Measurements from ENCODE around the gene HOXC6.

Gene HOXC6

DNA sequence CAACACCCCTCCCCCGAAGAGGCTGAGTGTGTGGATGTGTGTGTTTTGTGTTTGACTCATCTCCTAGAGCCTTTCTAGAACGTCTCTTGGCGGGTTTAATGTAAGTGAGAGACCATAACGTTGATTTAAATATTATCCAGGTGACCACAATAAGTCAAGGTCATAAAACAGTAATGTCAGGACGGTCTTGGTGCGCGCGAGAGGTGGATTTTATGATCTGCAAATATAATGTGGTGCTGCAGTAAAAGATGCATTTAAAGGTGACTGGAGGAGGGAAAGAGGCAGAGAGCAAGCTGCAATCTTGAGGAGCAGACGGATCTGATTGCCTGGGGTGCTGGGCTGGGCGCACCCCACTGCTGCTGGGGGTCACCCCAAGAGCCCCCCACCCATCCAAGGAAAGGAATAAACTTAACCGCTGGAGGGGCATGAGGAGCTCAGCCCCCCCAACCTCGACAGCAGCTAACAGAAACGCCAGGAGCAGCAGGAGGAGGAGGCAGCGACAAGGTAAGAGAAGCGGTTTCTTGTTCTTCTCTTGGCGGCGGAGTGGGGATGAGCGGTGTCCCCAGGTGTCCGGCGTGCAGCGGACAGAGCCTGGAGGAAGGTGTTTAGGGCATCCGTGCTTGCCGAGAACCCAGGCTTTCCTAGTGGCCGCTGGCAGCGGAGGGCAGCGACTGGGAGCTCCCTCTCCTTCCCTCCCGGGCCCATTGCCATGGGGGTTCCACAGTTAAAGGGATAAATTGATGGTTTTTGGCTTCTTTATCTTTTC, 37.7 kb upstream of the HOXC6 start:
- no peak for DNase-seq

DNA sequence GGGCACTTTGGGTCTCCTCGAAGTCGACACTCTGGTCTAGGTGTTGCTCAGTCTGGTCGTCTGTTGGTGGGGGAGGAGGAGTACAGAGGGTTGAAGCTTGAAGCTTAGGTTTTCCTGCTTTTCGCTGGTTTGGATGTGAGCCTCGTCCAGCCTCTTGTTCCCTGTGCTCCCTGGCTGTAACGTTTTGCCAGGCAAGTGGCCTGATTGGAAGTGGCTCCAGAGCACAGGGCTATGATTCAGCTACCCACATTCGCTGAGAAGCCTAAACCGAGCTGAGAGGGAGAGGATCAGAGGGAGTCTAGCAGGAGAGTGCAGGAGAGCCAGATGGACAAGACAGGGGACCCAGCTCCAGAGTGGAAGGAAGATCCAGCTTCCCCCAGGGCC, 37.2 kb upstream of the HOXC6 start:
- DNase-seq: no peak

DNA sequence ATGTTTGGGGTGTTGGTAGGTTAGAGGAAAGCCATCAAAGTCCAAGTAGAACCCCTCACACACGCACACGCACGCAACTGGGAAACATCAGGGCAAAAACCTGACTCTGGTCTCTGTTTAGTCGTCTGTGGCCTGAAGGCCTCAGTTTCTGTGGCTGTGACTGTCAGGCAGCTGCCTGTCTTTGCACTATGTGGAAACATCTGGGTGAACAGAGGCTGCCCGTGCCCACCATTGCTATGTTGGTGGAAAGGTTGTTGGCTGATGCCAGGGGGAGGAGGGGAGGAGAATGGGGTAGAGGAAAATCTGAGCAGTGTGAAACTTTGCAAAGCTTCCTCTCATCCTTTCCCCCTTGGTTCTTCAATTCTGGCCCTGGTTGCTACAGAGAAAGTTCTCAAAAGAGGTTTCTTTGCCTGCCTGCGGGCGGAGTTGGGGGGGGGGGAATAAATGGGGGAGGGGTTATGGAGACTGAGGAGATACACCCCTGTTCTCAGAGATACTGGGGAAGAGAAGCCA, 35.8 kb upstream of the HOXC6 start:
- DNase-seq: no peak

DNA sequence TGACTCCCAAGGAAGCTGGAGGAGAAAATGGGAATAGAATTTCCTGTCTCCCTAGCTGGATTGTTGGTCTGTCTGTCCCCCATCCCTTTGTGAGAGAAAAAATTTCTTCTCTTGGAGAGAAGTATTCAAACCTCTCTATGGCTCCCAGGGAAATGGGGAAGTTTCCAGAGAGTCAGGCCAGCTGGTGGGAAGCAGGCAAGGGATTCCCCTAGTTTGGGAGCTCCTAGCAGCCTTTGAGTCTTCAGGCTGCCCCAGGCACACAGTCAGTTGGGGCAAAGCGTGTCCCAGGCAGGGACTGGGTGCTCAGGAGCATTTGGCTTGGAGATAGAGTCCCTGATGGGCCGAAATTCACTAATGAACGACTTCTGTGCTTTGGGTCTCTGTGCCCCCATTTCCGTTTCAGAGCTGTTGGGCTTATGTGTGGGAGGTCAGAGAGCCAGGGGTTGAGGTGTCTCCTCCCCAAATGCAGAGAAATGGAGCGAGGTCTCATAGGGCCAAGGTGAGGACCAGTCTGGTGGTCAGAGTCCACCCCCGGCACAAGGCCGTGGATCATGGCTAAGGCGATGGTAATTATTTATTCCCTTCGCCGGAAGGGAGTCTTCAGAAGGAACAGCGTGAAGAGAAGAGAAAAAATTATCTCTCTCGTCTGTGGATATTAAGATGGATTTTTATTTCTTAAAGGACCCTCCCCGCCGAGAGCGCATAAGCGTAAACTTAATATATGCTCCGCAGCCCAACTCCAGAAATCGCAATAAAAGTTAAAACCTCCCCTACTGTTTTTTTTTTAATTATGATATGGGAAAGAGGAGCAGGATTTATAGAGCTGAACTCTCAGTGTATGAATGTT, 34.9 kb upstream of the HOXC6 start:
- no peak for DNase-seq

DNA sequence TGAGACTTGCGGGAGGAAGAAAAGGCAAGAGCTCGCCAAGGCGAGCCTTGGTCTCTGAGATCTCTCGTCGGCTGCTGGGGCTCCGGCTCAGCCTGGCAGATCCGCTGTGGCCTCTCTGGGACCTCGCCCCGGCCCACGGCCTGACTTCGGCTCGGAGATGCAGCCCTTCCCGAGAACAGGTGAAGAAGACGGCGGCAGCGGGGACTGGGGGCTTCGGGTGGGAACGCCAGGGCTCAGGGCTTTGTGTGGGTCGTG, 34.3 kb upstream of the HOXC6 start:
- no peak for DNase-seq

DNA sequence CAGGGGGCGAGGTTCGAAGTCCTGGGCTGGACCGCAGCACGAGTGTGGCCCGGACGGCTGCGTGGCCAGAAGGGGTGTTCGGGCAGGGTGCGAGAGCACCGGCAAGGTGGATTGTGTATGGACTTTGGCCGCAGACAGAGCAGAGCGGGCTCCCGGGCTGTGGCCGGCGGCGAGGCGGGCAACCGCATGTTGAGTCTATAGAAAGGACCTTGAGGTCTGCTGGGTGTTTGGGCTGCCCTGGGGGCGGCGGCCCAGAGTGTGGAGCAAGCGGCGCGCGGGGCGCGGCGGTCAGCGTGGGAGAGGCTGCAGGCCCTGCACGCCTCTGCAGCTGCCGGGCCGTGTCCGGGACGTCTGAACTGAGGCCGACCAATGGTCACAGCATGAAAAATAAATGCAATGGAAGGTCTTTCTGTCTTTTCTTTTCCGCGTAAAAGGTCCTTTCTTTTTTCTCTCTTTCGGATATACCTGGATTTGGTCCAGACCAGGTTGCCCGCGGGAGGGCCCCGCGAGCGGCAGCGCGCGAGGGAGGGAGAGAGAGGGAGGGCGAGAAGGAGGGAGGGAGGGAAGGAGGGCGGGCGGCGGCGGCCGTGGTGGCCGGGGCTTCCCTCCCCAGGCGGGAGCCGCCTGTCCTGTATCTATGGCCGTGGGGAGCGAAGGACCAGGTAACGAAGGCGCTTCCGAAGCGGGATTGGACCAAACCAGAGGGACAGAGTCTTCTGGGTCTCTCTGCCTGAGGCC, 33.8 kb upstream of the HOXC6 start:
- no peak for DNase-seq

DNA sequence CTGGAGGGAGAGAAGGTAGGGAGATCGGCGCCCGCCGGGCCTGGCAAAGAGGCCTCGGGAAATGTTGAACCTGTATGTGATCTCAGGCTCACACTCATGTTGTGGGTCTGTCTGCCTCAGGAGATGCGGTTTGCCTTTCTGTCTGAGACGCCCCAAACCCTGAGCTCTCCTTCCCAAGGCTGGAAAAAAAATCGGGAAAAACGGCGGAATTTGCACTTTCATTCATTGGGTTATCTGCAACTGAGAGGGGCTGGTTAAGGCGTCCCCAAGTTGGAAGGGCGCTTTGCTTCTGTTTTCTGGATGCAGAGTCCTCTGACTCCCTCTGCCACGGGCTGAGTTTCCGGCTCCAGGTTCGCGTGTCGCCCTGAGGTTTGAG, 33.2 kb upstream of the HOXC6 start:
- DNase-seq: no peak

DNA sequence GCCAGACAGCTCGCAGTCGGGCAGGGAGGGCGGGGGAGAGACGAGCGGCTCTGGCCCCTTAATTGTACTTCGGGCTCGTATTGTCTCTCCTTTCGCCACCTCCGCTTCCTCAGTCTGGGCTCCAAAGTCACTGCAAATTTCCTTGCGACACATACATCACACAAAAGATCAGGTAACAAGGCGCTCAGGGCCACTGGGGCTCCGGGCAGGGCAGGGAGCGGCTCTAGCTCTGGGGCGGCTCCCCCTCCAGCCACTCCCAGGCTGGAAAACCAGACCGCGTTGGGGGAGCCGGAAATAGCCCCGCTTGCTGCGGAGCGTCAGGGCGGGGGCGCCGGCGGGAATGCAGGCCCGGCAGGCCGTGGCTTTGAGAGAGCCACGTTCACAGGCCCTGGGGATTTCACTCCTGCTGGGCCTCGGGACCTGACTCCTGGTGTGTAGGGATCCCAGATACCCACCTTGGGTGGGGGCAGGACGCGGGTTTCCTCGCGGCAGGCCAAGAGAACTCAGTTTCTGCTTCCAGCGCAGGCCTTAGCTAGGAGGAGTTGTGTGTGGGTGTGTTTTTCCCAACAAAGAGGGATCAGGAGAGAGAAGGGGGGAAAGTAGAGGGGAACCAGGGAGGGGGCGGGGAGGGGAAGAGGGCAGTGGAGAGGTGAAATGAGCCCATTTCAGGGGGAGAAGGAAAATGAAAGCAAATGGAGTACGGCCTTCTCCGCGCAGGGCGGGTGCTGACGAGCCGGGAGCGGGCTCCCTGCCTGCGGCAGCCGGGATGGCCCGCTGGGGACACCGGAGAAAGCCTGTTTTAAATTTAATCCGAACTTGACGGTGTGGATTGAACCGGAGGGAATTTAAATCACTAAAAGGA, 32.6 kb upstream of the HOXC6 start:
- DNase-seq: no peak

DNA sequence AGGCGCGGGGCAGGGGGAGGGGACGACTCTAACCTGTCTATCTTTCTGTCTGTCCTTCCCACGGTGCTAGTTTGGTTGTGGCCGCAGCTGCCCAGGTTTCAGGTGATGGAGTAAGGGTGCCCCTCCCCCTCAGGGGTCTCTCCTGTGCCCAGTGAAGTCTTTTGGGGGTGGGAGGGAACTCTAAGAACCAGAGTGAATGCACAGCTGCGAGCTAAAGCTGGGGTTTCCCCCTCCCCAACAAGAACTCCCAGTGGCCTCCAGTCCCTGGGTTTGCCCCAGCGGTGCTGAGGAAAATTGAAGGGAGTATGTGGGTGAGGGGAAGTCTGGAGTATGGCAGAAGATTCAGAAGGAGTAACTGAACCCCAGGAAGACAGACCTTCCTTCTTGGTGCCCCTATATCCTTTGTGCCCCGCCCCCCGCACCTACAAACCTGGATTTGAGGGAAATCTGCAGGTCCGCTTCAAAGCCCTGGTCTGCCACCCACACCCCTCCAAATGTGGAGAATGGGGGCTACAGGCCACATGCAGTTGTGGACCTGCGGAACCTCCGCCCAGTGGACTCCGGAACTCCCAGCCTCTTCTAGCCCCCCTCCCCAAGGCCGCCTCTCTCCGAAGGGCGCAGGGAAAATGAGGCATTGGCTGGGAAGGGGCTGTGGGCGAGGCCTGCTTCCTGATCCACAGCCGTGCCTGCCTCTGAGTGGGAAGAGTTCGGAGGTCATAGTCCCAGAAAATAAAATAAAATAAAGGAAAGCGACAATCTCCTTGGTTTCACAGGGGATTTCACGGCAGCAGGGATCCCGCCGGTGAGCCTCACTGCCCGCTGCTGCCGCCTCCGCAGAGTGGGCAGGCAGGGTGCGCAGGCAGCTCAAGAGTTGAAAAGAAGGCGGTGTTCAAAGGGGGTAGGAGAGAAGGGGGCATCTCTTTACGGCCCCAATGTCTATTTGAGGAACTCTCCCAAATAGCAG, 31.7 kb upstream of the HOXC6 start:
- no peak for DNase-seq

DNA sequence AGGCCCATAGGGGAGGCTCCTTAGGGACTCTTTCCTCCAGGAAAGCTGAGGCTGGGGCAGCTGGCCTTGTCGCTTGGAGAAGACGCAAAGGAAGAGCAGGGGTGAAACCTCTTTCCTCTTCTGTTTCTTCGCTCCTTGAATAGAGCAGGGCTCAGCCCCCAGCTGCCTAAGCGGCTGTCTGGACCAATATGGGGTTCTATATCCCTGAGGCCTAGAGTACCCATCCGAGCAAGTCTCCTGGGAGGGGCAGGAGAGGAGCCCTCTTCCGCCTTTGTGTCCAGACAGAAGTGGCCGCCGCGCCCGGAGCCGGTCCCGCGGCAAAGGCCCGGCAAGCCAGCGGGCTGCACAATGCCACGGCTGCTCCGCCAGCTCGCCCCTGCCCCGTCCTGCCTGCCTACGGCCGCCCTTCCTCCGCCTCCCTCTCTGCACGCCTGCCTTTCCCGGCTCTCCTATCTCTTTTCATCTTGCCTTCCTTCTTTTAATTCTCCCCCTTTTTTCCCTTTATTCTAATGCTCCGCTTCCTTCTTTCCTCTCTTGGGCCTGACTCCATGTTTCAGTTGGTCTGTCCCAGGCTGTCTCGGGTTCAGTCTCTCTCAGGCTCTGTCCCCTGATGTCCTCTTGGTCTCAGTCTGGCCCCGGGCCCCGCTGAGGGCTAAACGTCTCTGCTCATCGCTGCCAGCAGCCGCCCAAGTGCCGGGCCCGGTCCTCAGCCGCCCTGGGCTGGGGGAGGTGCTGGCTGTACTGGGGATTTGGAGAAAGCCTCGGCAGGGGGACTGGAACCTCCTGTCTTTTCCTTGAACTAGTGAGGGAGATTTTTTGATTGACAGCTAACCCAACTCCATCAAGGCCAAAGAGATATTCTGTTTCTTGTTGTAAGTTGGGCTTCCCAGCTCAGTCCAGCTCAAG, 30.8 kb upstream of the HOXC6 start:
- DNase-seq: no peak

DNA sequence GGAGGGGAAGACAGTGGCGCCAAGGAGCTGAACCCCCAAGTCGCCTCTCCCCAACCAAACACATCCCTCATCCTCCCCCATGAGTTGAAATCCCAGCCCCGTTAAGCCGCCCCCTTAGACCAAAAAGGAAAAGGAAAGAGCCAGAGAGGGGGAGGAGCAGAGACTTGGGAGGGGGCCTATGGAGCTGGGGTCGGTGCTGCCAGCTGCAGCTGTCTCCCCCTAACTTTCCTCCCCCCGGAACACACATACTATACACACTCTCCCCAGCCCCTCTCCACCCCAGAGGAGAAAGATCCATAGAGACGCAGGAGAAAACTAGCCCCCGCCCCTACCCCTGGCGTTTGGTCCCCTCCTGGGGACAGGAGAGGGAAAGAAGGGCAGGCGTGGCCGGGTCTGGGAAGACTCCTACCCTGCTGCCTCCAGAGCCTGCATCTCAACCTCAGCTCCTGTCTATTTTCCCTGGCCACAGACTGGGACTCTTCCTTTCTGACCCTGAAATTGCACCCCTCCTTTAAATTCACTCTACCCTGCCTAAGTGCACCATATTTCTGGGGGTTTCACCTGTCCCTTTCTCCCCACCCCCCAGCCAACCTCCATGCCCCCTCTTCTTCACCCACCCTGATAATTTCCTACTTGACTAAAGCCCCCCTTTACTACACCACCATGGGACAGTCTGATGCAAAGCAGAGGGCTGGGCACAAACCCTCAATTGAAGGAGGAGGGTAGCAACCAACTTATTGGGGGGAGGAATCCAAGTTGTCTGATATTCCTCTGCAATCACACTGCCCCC, 29.9 kb upstream of the HOXC6 start:
- DNase-seq: no peak

DNA sequence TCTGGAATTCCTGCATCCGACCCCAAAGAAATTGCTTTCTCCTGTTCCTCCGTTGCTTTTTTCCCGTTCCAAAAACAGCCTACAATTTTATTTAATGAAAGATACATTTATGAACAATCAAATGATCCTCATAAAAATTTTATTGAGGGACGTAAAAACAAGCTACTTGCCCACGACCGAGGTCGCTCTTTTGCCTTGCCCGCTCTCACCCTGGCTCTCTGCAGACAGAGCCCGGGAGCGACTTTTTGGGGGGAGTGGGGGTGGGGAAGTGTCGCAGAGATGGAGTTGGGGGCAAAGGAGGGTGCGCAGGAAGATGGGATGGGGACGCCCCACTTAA, 29.4 kb upstream of the HOXC6 start:
- no peak for DNase-seq

DNA sequence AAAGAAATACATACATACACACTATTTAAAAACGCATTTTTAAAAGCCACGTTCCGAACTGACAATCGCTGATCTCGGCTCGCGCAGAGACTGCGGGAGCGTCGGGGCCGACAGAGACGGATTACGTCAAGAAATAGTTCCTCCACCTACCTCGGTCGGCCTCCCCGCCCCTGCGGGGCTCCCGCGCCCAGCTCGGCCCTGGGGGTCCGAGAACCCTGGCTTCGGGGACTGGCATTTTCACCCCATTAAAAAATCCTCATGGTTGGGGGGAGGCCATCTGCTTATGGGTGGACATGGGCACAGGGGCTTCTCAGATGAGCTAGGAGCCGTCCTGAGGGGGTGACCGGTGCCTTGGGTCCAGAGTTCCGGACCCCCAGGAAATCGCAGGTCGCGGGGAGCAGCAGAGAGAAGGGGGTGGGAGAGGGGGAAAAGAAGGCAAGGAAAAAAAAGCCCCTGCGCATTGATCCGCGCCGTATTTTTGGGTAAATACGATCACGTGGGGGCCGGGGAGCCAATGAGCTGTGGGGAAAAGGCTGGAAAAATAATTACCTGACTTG, 28.6 kb upstream of the HOXC6 start:
- peak; percentile 20 for DNase-seq

DNA sequence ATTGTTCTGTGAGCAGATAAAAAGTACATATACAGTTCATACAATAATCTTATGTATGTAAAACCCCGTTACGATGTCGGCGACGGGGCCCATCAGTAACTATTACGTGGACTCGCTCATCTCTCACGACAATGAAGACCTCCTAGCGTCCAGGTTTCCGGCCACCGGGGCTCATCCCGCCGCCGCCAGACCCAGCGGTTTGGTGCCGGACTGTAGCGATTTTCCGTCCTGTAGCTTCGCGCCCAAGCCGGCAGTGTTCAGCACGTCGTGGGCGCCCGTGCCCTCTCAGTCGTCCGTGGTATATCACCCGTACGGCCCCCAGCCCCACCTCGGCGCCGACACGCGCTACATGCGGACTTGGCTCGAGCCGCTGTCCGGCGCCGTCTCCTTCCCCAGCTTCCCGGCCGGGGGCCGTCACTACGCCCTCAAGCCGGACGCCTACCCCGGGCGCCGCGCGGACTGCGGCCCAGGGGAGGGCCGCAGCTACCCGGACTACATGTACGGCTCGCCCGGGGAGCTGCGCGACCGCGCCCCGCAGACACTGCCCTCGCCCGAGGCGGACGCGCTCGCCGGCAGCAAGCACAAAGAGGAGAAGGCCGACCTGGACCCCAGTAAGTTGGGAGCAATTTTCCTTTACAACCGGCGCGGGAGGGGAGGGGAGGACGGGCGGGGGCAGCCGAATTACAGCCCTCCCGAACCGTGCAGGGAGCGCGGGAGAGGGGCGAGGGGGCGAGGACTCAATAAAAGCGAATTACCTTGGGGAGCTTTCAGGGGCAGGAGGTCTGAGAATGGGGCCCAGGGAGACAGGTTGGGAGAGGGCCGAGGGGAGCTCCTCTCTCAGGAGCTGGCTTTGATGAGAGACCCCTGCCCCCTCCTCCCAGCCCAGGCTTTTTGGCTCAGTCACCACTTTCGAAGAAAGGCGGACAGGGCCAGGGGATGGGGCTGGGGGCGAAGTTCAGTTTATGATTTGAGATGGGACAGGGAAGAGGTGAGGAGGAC, 27.8 kb upstream of the HOXC6 start, which contains the start of gene HOXC9:
HOXC9 (plus strand) TSS at position 46 of the 999 bp plus-strand sequence; CDS start at position 74, 28 bp downstream.
- DNase-seq: no peak

DNA sequence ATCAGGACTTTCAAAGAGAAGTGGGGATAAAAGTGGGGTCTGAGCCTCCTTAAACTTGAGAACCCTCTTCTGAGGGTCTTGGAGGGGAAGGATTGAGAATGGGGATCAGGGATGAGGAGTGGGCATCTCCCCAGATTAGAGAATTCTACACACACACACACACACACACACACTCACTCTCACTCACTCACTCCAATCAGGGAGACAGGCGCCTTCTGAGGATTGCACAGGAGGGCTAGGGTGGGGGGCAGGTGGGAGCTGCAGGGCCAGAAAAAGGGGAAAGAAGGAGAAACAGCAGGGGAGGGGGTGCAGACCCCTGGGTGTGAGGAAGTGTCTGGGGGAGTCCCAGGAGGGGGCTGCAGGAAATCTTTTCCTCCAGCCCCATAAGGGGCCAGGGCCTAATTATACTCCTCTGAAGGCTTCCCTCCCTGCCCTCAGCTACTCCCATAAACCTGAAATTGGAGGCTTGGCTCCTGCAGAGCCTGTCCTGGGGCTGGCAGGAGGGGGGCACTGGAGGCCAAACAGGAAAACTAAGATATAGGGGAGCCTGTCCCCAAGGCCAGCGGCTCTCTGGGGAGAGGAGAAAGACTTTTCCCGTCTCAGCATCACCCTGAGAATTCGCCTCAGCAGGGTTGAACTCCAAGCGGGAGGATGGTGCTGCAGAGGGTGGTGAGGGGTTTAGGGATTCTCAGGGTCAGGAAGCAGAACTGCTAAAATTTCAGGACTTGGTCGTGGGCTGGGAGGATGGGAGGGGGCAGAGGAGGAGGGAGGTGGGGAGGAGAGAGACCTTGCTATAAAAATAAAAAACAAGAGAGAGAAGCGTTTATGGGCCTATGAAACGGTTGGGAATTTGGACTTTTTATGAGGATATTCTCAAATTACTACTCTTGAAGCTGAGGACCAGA, 26.7 kb upstream of the HOXC6 start:
- DNase-seq: no peak

DNA sequence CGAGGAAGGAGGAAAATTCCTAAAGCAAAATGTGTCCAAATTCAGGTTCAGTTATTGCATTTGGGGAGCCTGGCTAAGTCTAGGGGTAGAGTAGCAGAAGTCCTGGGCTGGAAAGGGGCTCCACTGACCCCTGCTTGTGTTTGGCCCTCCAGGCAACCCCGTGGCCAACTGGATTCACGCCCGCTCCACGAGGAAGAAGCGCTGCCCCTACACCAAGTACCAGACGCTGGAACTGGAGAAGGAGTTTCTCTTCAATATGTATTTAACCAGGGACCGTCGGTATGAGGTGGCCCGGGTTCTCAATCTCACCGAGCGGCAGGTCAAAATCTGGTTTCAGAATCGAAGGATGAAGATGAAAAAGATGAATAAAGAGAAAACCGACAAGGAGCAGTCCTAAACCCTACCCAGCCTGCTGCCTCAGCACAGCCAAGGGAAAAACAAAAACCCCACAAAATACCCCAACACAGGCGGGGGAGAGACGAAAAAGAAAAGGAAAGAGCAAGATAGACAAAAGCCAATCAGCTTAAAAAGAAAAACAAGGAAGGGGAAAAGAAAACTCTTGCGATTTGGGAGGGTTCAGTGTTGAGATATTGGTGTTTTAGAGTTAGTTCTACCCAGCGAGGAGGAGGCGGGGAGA, 25.8 kb upstream of the HOXC6 start:
- DNase-seq: no peak
